ENCODE results near the gene JAZF1. TPM values are rescaled to one million over a fixed set of nuclear protein-coding genes. Genes with fewer than 3 reads are reported as not detected.

The JAZF1 gene
- total and polyA plus RNA-seq, 9 donors = 10.4 to 36.0 (median 19.9) TPM

DNA sequence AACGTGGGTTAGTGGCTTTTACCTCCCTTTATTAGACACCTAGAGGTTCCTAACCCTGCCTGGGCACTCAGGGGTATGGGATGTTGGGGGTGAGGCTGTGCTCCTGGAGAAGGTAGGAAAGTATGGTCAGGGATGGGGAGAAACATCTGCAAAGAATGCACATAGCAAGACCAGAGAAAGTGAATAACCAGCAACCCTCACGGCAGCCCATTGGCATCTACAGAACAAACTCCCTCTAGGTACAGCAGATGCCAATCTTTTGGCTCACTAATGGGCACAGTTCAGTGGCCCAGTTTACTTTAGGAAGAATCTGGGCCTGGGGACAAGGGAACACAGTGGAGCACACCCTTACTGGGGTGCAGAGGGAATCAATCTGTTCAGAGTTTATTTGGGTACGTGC lies 143.9 kb downstream of the JAZF1 start:
- no peaks in the 10 kb centered on the region for H3K27me3 ChIP-seq
- 10 to 22% (median 10%) methylated on average over 3 of the region's 3 CpGs for WGBS, 3 donors
- intact Hi-C loops (cut with DNase I) = no loop called here
- H3K9me3 ChIP-seq = no peaks in the 10 kb centered on the region
- H3K27ac ChIP-seq = peak overlapping the region in 1 of 2 donors; percentile 62
- no peak for DNase-seq
- no peak overlapping the region for H3K4me3 ChIP-seq
- TF ChIP-seq, protein P1, sequence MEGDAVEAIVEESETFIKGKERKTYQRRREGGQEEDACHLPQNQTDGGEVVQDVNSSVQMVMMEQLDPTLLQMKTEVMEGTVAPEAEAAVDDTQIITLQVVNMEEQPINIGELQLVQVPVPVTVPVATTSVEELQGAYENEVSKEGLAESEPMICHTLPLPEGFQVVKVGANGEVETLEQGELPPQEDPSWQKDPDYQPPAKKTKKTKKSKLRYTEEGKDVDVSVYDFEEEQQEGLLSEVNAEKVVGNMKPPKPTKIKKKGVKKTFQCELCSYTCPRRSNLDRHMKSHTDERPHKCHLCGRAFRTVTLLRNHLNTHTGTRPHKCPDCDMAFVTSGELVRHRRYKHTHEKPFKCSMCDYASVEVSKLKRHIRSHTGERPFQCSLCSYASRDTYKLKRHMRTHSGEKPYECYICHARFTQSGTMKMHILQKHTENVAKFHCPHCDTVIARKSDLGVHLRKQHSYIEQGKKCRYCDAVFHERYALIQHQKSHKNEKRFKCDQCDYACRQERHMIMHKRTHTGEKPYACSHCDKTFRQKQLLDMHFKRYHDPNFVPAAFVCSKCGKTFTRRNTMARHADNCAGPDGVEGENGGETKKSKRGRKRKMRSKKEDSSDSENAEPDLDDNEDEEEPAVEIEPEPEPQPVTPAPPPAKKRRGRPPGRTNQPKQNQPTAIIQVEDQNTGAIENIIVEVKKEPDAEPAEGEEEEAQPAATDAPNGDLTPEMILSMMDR (IDR thresholded peaks at IDR 0.05) = no peak
- no peak for TF ChIP-seq POLR2A (IDR thresholded peaks at IDR 0.05)
- TF ChIP-seq EP300 (IDR thresholded peaks at IDR 0.05) = no peak
- no peaks in the 10 kb centered on the region for H3K36me3 ChIP-seq
- H3K4me1 ChIP-seq (ENCODE audit: insufficient read depth) = peaks cover 12% of the 10 kb centered on the region

DNA sequence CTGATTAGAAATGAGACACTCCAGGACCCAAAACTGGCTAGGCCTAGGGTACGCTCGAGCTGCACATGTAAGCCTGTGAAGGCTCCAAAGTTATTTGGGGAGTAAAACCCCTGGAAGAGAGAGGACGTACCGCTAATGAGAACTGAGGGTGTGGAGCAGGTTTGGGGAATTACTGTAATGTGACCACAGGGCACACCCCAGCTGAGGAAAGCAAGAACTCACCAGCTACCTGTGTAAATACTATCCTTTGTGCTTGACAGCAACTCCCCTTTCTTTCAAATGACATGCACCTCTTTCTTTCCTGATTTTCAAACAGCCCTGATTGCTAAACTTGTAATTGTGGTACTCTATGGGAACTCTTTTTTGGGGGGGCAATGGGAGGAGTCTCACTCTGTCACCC lies 147.2 kb downstream of the JAZF1 start:
- peaks cover 10% of the 10 kb centered on the region for H3K4me1 ChIP-seq (ENCODE audit: insufficient read depth)

DNA sequence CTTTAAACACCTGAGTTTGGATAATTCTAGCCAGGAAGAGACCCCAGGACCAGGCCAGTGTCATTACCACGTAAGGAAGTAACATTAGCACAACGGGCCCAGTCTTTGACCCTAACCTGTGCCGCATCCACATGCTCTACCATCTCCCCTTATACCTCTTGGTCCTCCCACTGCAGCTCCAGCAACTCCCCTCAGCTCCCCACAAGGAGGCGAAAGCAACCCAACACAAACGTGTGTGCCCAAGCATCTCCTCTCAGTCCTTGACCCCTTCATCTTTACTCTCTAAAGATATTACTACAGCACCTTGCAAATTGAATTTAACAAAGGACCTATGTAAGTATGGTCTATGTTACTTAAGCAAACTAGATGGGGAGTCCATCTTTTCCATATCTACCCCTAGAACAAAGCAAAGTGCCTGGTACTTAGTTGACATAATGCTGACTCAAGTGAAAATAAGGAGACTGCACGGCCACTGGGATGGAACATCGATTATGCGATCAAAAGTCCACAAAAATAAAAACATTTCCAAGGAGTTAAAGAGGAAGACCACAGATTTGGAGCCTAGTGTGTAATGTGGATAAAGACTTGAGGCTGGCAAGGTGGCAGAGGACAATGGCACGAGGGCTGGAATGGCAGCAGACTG lies 147.7 kb downstream of the JAZF1 start:
- no peak overlapping the region for H3K27ac ChIP-seq
- intact Hi-C loops (cut with DNase I) = no loop called here
- H3K27me3 ChIP-seq = no peaks in the 10 kb centered on the region
- H3K4me3 ChIP-seq = no peak overlapping the region
- H3K4me1 ChIP-seq (ENCODE audit: insufficient read depth) = peaks cover 10% of the 10 kb centered on the region
- WGBS, 3 donors = 84 to 86% (median 86%) methylated on average over 9 of the region's 9 CpGs
- H3K9me3 ChIP-seq = no peaks in the 10 kb centered on the region
- TF ChIP-seq, protein P1 (IDR thresholded peaks at IDR 0.05) = no peak
- TF ChIP-seq EP300 (IDR thresholded peaks at IDR 0.05) (no peak), POLR2A (IDR thresholded peaks at IDR 0.05) (no peak)
- H3K36me3 ChIP-seq = no peaks in the 10 kb centered on the region
- DNase-seq = no peak

More for the DNA sequence above, 147.2 kb downstream of the JAZF1 start:
- TF ChIP-seq POLR2A (IDR thresholded peaks at IDR 0.05) (no peak), EP300 (IDR thresholded peaks at IDR 0.05) (no peak)
- TF ChIP-seq, protein P1 (IDR thresholded peaks at IDR 0.05) = no peak
- intact Hi-C loops (cut with DNase I) = no loop called here
- Histone ChIP-seq H3K27me3 (no peaks in the 10 kb centered on the region), H3K4me3 (no peak overlapping the region), H3K9me3 (no peaks in the 10 kb centered on the region), H3K36me3 (no peaks in the 10 kb centered on the region), H3K27ac (no peak overlapping the region)
- DNase-seq = no peak
- WGBS, 3 donors = 85 to 97% (median 95%) methylated on average over 4 of the region's 4 CpGs

DNA sequence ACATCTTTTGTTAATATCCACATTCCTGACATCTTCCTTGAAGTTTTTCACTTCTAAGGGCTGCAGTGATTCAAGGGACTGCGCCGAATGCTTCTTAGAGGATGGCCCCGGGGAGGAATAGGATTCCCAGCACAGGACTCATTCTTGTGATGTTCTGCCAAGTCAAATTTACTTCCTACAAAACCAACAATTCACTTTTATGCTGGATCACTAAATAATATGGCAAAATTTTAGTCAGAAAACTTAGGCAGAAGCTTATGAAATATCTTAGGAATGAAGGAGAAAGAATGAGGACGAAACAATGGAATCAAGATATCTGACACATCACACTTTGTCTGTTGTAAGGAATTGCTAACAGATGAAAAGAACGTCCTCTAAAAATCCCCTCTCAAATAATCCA lies 151.5 kb downstream of the JAZF1 start:
- Histone ChIP-seq H3K27me3 (no peaks in the 10 kb centered on the region), H3K9me3 (no peaks in the 10 kb centered on the region), H3K36me3 (no peaks in the 10 kb centered on the region), H3K27ac (no peak overlapping the region), H3K4me1 (ENCODE audit: insufficient read depth) (peaks cover 3% of the 10 kb centered on the region), H3K4me3 (no peak overlapping the region)
- no peak for TF ChIP-seq EP300 (IDR thresholded peaks at IDR 0.05)
- TF ChIP-seq, protein P1 (IDR thresholded peaks at IDR 0.05) = no peak
- TF ChIP-seq POLR2A (IDR thresholded peaks at IDR 0.05) = no peak
- WGBS, 3 donors = 61 to 85% (median 69%) methylated on average over 5 of the region's 5 CpGs
- intact Hi-C loops (cut with DNase I) = no loop called here
- no peak for DNase-seq
